NCI-H526 (cell line): ENCODE data around the gene TMEM107.

ENCODE experiments used
- DNase-seq, 2 experiments: peaks; one replicate each; lab custom pipeline; 2025; lab: John Stamatoyannopoulos, UW

Gene TMEM107

DNA sequence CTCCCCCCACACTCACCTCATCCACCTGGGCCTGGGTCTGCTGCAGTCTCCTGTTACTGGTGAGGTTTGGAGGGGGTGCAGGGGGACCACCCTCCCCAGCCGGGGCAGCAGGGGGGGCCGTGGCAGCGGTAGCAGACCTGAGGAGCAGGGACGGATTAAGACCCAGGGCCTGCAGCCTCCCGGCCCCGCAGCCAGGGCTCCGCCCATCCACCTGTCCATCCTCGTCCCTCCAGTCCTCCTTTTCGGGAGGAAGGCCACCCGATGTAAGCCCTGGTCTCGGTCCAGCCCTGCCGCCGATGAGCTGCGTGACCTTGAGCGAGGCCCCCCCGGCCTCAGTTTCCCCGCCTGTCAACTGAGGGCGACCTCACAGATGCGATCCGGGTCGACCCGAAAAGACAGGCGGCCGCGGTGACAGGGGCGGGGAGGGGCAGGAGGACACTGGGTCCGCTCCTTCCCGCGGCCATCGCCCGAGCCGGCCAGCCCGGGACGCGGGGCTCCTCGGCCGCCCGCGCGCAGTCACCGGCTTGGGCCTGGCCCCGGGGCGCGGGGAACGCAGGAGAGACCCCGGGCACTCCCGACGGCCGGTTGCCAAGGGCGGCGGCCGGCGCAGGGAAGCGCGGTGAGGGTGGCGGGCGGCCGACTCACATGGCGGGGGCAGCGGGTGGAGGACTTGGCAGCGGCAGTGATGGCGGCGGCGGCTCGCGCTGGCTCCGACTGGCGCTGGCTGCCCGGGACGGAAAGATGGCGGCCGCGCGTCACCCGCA, 13.8 kb downstream of the TMEM107 start, which contains the start of gene VAMP2:
Gene VAMP2, minus strand, starts transcription at position 716 of the 764 bp plus-strand sequence. Its CDS starts 69 bp downstream, at position 647.
- peak in 1 of 2 experiments; percentile 69 for DNase-seq

GRCh38 chr17:8161289-8162232, 14.6 kb downstream of the TMEM107 start:
- DNase-seq, result peak in 1 of 2 experiments; percentile 8

DNA sequence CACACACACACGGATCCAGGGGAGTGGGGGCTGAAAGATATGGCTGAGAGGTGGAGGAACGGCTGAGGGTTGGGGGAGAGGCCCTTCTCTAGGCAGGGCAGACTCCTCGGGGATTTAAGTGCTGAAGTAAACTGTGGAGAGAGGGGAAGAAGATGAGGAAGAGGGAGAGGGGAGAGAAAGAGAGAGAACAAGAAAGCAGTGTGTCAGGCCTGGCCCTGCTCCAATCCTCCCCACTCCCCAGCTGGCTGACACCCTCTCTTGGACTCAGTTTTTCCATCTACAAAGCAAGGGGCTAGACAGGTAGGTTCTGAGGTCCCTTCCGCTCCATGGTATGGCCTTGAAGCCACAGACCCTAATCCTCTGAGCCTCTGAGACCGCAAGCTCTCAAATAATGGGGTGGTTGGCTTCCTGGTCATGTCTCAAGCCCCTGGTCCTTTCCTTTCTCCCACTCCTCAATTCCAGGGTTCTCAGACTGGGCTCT, 15.4 kb downstream of the TMEM107 start:
- DNase-seq, result no peak

DNA sequence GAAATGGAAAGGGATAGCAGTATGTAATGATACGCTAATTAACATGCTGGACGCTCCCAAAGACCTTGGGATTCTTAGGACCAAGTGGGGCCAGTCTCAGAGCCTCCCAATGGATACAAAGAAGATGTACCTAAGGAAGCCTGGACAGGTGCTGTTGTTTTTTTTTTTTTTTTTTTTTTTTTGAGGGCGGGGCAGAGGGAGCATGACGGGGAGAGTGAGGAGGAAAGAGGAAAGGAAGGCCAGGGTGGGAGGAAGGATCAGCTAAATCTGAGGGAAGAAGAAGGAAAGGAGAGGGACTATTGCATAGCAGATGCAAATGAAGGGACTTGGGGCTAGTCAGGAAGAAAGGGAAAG, 16.0 kb downstream of the TMEM107 start:
- DNase-seq, result no peak

GRCh38 chr17:8159459-8160223, 16.5 kb downstream of the TMEM107 start:
- DNase-seq, result no peak

DNA sequence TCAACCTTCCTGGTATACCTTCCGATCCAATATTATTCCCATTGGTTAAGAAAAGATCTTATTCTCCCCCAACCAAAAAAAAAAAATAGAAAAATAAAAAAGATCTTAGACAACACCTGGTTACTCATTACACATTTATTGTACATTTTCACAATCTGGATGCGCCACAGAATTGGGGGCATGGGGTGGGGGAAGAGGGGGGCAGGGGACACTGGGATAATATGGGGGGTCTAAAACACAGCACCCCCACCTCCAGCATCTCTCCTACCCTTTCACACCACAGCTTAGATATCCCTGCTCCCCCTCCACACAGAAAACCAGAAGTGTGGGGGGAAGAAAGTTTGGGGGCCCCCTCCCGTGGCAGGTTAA, 17.2 kb downstream of the TMEM107 start:
- DNase-seq, result no peak

DNA sequence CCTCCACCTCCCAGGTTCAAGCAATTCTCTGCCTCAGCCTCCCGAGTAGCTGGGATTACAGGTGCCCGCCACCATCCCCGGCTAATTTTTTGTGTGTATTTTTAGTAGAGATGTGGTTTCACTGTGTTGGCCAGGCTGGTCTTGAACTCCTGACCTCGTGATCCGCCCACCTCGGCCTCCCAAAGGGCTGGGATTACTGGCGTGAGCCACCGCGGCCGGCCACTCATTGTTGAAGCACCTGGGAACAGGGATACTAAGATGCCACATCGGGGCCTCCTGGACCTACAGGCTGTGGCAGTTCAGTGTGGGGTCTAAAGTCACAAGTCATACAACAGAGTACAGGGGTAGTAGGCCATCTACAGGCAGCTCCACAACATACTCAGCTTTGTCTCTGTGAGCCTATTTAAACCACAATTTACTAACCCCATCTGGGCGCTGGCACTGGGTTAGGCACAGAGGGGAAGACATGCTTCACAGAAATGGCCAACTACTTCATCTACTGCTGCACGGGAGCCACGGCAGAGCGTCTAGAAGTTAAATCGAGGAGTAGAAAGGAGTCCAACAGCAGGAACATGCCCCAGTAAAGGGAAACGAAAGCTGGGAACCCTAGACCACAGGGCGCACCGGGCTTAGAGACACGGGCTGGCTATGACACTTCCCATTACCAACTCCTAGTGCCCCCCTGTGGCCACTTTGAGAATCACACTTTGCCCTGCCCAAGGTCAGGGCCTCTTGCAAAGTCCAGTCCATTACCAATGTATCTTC, 17.7 kb downstream of the TMEM107 start:
- DNase-seq, result peak; percentile 61 to 83

DNA sequence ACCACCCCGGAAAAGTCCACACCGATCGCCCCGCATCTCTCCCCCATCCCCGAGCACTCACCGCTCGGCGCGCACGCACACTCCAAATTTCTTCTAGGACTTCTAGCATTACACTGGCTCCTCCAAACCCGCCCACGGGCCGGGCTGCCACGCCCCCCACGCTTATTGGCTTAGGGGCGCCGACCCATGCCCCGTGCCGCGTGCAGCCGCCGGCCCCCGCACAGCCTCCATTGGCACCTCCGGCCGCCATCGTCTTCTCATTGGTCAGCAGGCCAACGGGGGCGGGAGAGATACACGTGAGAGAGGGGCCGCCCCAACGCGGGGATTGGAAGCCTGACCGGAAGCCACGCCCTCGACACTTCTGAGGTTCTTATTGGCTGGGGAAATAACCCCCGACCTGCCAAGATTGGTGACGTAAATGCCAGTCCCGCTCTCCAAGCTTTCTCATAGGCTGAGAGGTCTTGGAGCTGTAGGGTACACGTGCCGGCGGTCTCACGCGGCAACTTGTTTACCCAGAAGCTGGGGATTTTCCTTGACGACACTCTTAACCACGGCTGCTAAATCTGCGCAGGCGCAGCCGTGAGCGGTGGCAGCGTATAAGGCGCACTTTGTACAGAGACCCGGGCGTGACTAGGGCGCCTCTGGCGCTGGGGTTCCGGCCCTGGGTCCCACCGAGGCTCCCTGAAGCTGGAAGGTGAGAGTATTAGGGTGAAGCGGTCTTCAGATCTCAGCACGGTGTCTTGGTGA, 19.8 kb downstream of the TMEM107 start:
- DNase-seq, result peak; percentile 99

DNA sequence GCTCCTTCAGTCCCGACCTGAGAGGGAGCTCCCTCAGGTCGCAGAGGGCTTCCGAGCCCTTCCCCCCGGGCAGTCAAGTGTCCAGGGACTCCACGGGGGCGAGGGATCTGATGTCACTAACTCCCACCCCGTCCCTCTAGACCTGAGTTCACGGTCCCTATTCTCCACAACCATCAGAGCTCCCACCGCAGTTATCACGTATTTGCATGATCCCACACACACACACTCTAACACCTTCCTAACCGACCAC, 20.3 kb downstream of the TMEM107 start:
- no peak for DNase-seq

- no peak for DNase-seq
Measured at GRCh38 chr17:8155231-8155995, 20.8 kb downstream of the TMEM107 start.

DNA sequence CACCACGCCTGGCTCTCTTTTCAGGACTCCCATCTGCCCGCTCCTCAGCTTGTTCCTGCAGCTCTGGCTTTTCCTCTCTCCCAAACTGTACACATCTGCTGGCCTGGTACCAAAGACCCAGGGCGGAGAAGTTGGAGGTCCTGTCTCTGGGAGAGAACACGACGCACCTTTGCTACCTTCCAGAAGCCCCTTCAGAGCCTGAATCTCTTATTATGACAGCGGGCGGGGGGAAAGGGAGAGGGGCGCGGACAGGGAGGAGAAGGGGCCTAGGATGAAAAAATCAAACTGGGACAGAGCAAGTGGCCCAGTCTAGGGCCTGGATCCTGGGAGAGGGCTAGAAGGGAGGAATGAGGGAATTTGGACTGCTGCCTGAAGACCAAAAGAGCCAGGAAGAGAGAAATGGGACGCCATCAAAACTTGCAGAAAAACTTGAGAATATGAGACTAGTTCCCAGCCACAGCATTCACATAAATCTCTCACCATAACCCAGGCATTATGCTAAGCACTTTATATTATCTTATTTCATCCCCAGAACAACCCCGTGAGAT, 21.5 kb downstream of the TMEM107 start:
- DNase-seq, result no peak

GRCh38 chr17:8153957-8154607, 22.1 kb downstream of the TMEM107 start:
- peak in 1 of 2 experiments; percentile 53 for DNase-seq

- DNase-seq, result no peak
Measured at GRCh38 chr17:8153525-8153956, 22.6 kb downstream of the TMEM107 start.

DNA sequence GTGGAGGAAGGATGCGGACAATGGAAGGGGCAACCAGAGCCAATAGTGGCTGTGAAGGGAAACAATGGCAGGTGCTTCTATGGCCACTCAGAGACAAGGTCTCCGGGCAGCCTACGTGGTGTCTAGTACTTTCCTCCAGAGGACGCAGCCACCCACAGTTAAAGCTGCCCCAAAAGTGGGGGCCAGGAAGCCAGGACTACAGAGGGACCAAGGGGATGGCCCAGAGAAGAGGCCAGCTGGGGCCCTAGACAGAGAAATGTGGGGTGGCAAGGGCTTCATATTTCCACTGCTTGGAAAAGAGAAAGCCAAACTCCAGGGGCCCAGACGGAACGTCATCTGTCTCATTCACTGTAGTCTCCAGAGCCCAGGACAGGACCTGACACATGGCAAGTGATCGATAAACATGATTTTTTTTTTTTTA, 23.1 kb downstream of the TMEM107 start:
- DNase-seq, result no peak

DNA sequence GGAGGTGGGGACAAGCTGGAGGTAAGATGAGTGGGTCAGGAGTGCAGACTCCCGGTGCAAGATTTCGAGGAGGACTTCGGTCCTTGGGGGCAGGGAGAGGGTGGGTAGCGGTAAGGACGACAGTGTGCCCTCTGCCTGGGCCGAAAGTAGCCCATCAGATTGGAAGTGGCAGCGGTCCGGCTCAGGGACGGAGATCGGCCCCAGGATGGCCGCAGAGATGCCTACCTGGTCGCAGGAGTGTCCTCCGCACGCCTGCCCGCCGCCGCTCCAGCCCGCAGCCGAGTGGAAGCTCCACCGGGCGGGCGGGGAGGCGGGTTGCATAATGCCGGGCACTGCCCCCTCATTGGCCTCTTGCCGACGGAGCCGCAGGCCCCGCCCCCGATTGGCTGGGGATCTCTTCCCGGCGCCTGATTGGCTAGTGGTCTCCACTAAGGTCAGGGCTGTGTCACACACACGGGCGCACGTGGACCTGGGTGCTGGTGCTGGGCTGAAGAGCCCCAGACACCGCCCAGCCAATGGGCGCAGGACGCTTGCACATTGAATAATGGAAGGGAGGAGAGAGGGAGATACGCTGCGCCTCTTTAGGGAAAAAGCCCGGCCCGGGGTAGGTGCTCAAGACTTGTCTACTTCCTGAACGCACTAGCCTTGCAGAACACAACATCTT, 23.9 kb downstream of the TMEM107 start, which contains the start of gene PER1:
Gene PER1, minus strand, starts transcription at position 293 of the 664 bp plus-strand sequence. CDS start 1,698 bp downstream, outside the sequence.
- DNase-seq, result peak; percentile 63 to 93

DNA sequence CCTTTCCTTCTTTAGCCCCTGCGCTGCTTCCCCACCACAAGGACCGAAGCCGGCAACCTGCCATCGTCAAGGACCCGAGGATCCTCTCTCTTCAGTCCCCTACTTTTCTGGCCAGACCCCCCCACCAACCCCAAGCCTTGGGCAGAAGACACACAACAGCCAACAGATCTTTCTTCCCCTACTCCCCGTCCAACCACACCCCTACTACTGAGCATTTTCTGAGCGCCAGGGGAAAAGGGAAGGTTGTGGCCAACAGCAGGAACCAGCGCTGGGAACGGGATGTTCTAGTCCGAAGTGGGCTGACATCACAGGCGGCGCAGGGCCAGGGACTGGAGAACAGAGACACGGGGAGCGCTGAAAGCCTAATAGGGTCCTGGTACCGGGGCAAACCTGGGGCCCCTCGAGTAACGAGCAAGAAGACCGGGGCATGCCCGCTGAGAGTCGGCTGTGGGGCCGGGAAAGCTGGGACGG, 24.5 kb downstream of the TMEM107 start:
- DNase-seq, result peak in 1 of 2 experiments; percentile 26

DNA sequence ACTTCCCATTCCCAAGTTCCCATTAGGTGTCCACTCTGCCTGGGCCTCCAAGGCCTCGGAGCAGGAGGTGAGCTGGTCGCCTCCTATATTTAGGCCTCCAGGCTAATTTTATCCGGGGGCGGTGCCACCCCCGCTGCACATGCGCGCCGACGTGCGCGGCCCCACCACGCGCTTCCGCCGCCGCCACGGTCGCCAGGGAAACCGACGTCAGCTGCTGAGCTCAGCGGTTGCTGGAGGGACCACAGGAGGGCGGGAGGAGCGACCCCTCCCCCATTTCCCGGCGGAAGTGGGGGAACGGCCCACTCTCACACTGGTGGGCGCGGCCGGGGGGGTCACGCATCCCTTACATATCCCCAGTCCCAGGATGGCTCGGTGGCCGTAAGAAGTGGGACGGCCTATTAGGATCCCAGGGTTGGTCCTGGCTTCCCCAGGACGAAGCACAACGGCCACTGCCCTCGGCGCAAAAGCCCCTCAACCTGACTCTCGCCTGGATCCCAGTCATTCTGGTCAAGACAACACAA, 25.0 kb downstream of the TMEM107 start:
- DNase-seq, result peak in 1 of 2 experiments; percentile 69
